Erythroblast (primary cell): ENCODE measurements around the gene EP400.

Experiments
- DNase-seq, 2 experiments: peaks; one replicate each; lab custom pipeline; 2025; lab: John Stamatoyannopoulos, UW
- GATA1 ChIP-seq: IDR thresholded peaks from 2 replicates; pipeline ENCODE4 v1.6.1; 2011; ENCODE audit warnings: low read depth, mild to moderate bottlenecking, control low read depth, low read length, moderate library complexity
- POLR2A ChIP-seq: IDR thresholded peaks from 2 replicates; pipeline ENCODE4 v1.6.1; 2011; ENCODE audit warnings: mild to moderate bottlenecking, low read length

Gene EP400

DNA sequence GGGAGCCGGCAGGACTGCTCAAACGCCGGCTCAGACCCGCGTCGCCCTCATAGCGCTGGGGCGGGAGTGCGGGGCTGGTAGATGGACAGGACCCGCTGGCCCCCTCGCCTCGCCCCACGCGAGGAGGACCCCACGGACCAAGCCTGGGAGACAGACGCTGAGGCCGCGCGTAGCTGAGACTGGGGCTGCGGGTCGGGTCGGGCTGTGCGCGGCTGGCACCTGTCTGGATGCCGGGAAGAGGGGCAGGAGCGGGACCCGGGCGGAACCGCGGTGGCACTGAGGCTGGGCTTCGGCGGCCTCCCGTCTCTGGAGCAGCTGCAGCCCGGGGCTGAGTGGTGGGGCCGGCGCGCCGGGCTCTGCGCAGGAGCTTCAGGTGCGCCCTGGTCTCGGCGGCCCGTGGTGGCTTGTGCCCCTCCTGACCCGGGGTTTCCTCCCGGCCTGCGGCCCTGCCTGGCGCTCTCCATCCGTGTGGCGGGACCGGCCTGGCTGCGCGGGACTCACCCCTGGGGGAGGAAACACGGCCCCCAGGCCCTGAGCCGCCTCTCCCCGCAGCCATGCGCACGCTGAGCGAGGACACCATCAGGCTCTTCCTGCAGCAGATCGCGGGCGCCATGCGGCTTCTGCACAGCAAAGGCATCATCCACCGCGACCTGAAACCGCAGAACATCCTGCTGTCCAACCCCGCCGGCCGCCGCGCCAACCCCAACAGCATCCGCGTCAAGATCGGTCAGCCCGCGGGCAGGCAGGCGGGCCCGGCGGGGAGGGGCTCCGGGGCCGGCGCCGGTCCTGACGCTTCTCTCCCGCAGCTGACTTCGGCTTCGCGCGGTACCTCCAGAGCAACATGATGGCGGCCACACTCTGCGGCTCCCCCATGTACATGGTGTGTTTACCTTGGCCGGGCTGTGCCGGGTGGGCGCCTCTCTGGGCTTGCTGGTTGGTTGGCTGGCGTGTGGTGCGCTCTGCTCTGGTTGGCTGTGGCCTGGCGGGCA is 41.4 kb upstream of the EP400 start:
- DNase-seq, result no peak
- no peak for TF ChIP-seq GATA1
- no peak for TF ChIP-seq POLR2A

GRCh38 chr12:131909081-131909751 is 40.5 kb upstream of the EP400 start:
- TF ChIP-seq GATA1 (no peak), POLR2A (no peak)
- DNase-seq, result no peak

DNA sequence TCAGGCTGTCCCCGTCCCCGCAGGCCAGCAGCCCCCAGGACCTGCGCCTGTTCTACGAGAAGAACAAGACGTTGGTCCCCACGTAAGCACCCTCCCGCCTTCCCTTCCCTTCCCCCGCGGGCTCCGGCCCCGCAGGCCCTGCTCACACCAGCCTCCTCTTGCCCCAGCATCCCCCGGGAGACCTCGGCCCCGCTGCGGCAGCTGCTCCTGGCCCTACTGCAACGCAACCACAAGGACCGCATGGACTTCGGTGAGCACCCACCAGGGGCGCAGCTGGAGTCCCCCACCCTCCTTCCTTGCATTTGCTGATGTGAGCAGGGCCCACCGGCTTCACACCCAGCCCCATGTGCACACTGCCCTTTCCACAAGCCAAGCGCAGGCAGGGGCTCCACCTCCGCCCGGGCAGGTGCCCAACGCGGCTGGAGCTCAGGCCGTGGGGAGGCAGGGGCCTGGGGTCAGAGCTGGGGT is 40.0 kb upstream of the EP400 start:
- no peak for DNase-seq
- TF ChIP-seq POLR2A, result no peak
- no peak for TF ChIP-seq GATA1

DNA sequence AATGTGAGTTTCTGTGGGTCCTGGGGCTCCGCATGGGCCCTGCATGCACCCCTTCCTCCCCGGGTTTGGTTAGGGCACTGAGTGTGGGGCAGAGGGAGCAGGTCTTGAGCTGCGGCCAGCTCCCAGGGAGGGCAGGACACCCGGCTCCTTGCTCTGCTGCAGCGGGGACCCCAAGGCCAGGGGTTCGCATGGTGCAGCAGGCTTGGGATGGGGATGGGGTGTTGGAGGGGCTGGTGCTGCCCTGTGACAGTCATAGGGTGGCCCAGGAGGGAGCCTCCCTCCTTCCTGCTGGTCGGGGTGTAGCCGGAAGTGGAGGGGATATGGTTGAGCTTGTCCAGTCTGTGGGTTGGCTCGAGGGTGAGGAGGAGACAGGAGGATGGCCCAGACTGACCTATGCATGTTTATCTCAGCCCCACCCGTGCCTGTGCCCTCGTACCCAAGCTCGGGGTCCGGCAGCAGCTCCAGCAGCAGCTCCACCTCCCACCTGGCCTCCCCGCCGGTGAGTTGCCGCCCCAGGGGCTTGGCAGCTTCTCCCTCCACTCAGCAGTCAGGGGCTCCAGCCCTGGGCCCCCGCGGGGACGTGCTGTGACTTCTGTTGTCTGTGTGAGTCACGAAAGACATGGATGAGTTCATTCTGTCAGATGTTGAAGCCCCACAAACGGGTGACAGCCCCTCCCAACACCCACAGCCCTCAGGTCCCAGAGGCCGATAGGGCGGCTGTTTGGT is 39.3 kb upstream of the EP400 start:
- TF ChIP-seq GATA1 (no peak), POLR2A (no peak)
- no peak for DNase-seq

DNA sequence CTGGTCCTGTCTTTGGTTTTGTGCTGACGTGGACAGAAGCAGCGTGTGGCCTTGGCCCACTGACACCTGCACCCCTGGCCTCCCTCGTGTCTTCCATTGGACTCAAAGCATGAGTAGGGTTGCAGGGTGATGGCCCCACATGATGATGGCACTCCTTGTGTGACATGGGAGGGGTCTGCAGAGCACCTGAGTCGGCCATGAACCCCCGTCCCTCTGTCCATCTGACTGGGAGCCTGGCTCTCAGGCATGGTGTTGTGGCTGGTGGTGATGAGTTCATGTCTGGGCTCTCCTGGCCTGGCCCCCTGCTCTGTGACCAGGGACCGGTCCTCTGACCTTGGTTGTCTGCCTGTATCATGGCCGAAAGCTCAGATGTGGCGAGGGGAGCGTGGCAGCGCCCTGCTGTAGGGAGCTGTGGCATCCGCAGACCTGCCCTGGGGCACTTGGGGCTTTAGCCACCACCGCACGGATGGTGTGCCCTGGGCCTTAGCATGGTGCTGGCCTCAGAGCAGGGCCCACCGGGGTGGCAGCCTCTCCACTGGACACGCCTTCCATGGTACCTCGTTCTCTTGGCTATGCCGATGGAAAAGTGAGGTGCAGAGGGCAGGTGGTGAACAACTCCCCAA is 38.6 kb upstream of the EP400 start:
- DNase-seq, result no peak
- no peak for TF ChIP-seq GATA1
- TF ChIP-seq POLR2A, result no peak

- TF ChIP-seq GATA1 (no peak), POLR2A (no peak)
- DNase-seq, result no peak
Measured at GRCh38 chr12:131911851-131912477, 37.8 kb upstream of the EP400 start.

DNA sequence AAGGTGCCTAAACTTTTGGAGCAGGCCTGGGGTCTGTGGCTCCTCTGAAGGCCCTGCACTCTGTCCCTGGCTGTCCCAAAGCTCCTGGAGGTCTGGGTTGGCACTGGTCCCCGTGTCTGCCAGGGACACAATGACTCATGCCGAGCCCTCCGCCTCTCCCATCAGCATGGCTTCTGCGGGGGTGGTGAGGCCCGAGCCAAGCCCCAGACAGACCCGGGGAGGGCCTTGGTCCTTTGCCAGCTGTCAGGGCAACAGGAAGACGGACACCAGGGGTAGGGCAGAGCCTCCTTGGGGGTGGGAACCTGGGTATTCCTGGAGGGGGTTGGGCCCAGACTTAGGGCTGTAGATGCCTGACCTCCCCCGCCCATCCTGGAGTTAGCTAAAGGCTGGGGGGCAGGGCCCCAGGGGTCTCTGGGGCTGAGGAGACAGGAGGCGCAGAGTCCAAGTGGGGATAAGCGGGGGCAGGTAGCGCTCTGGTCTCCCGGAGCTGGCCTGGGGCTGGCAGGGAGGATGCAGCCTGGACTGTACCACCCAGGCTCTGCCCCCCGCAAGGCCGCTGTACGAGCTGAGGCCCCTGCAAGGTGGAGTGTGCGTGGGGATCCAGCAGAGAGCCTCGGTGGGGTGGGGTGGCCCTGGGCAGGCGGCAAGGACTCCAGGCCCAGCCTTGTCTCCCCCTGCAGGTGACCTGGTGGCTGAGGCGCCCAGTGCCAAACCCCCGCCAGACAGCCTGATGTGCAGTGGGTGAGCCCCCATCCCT is 37.0 kb upstream of the EP400 start:
- TF ChIP-seq POLR2A (no peak), GATA1 (no peak)
- peak; percentile 46 to 65 for DNase-seq

DNA sequence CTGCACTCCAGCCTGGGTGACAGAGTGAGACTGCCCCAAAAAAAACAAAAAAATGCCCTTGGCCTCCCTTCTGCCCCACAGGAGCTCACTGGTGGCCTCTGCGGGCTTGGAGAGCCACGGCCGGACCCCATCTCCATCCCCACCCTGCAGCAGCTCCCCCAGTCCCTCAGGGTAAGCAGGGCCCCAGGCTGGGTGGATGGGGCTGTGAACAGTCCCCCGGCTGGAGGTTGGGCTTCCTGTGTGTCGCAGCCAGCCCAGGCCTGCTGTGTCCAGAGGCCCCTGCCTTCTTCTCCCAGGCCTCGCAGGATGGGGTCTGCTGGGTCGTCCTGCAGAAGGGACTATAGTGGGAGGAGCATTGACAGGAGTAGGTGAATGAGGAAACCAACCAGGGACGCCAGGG is 36.1 kb upstream of the EP400 start:
- no peak for DNase-seq
- TF ChIP-seq POLR2A (no peak), GATA1 (no peak)

- no peak for TF ChIP-seq POLR2A
- no peak for TF ChIP-seq GATA1
- DNase-seq, result no peak
Measured at GRCh38 chr12:131914179-131914702, 35.5 kb upstream of the EP400 start.

DNA sequence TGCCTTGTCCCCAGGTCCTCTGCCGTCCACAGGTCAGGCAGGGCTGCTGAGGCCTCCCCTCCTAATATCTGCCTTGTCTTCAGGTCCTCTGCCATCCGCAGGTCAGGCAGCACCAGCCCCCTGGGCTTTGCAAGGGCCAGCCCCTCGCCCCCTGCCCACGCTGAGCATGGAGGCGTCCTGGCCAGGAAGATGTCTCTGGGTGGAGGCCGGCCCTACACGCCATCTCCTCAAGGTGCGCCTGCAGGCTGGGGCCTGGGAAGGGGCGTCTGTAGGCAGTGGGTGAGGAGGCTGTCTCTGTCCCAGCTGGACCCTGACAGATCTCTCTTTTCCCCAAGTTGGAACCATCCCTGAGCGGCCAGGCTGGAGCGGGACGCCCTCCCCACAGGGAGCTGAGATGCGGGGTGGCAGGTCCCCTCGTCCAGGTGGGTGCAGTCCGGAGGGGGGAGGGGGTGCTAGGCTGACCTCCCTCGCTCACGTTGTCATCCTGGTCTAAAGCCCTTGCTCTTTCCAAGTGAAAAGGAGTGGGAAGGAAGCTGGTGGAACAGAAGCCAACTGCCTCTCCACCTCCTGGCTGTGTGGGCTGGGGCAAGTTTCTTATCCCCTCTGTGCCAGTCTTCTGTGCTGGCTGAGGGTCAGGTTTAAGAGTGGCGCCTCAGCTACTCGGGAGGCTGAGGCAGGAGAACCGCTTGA is 34.6 kb upstream of the EP400 start:
- no peak for DNase-seq

GRCh38 chr12:131915823-131916222 is 33.9 kb upstream of the EP400 start:
- TF ChIP-seq GATA1, result no peak
- no peak for DNase-seq

More for the DNA sequence above, 34.6 kb upstream of the EP400 start:
- no peak for TF ChIP-seq GATA1
- no peak for TF ChIP-seq POLR2A
